HG02759 (cell line): ENCODE measurements around the gene CSRP2.

Experiments
- ATAC-seq: cut with Tn5 transposase; IDR thresholded peaks from one replicate; pipeline ENCODE4 v1.9.1; 2021; ENCODE audit warnings: mild to moderate bottlenecking, moderate library complexity; ENCODE audit not compliant: unreplicated experiment

The CSRP2 gene

GRCh38 chr12:76863837-76864236 is 15.0 kb downstream of the CSRP2 start:
- no peak for ATAC-seq

GRCh38 chr12:76863005-76863670 is 15.7 kb downstream of the CSRP2 start:
- no peak for ATAC-seq

GRCh38 chr12:76860256-76860655 is 18.6 kb downstream of the CSRP2 start:
- no peak for ATAC-seq

- ATAC-seq: no peak
Measured at GRCh38 chr12:76859611-76860010, 19.2 kb downstream of the CSRP2 start.

GRCh38 chr12:76856018-76856644 is 22.7 kb downstream of the CSRP2 start:
- no peak for ATAC-seq

GRCh38 chr12:76855271-76855670 is 23.5 kb downstream of the CSRP2 start:
- no peak for ATAC-seq

GRCh38 chr12:76852106-76852505 is 26.7 kb downstream of the CSRP2 start:
- no peak for ATAC-seq

GRCh38 chr12:76848132-76848531 is 30.7 kb downstream of the CSRP2 start:
- no peak for ATAC-seq

GRCh38 chr12:76847260-76847659 is 31.6 kb downstream of the CSRP2 start:
- no peak for ATAC-seq

GRCh38 chr12:76836633-76837032 is 42.2 kb downstream of the CSRP2 start:
- no peak for ATAC-seq

- no peak for ATAC-seq
Measured at GRCh38 chr12:76830436-76830835, 48.4 kb downstream of the CSRP2 start.

- no peak for ATAC-seq
Measured at GRCh38 chr12:76820888-76821482, 57.8 kb downstream of the CSRP2 start.

GRCh38 chr12:76813972-76814371 is 64.8 kb downstream of the CSRP2 start:
- ATAC-seq: no peak

GRCh38 chr12:76813265-76813664 is 65.6 kb downstream of the CSRP2 start:
- no peak for ATAC-seq

GRCh38 chr12:76811976-76812375 is 66.8 kb downstream of the CSRP2 start:
- ATAC-seq: no peak

- ATAC-seq: no peak
Measured at GRCh38 chr12:76810671-76811419, 68.0 kb downstream of the CSRP2 start.
